HUDEP-2 (cell line): ENCODE measurements around the gene CYGB.
A peak's percentile ranks its signal among the peaks of the same experiment; 100 is the strongest.
"Not testable (repeated sequence)": the region's sequence is repeated elsewhere in the genome, so short reads cannot be mapped to it uniquely, and the experiment has no call there.

Source experiments
- DNase-seq, 76 experiments: peaks; one replicate each; lab custom pipeline; 2025; ENCODE audit not compliant: unreplicated experiment in 76 of 76; lab: John Stamatoyannopoulos, UW

The CYGB gene

GRCh38 chr17:76538941-76539570 lies 1.5 kb upstream of the CYGB start:
- DNase-seq, result no peak

GRCh38 chr17:76538281-76538931 lies 897 bp upstream of the CYGB start:
- DNase-seq, result no peak

- DNase-seq, result no peak
Measured at GRCh38 chr17:76537288-76537577, 276 bp downstream of the CYGB start.

GRCh38 chr17:76536511-76537287 lies 810 bp downstream of the CYGB start:
- DNase-seq, result no peak

- no peak for DNase-seq
Measured at GRCh38 chr17:76535788-76536510, 1.6 kb downstream of the CYGB start.

GRCh38 chr17:76534831-76535732 lies 2.4 kb downstream of the CYGB start:
- no peak for DNase-seq

GRCh38 chr17:76533640-76534359 lies 3.7 kb downstream of the CYGB start:
- DNase-seq, result not testable (repeated sequence)

- no peak for DNase-seq
Measured at GRCh38 chr17:76532072-76532651, 5.3 kb downstream of the CYGB start.

- DNase-seq, result no peak
Measured at GRCh38 chr17:76531486-76532038, 5.9 kb downstream of the CYGB start.

- no peak for DNase-seq
Measured at GRCh38 chr17:76530811-76531485, 6.6 kb downstream of the CYGB start.

GRCh38 chr17:76530095-76530723 lies 7.3 kb downstream of the CYGB start:
- DNase-seq, result no peak

- peak in 51 of 76 experiments; percentile 13 to 83 (median 52) for DNase-seq
Measured at GRCh38 chr17:76529224-76530094, 8.1 kb downstream of the CYGB start.

- DNase-seq, result peak in 60 of 76 experiments; percentile 13 to 83 (median 59)
Measured at GRCh38 chr17:76528528-76529223, 8.8 kb downstream of the CYGB start.

- DNase-seq, result no peak
Measured at GRCh38 chr17:76528156-76528527, 9.4 kb downstream of the CYGB start.

GRCh38 chr17:76527430-76528111 lies 9.9 kb downstream of the CYGB start:
- no peak for DNase-seq

- DNase-seq, result not testable (repeated sequence)
Measured at GRCh38 chr17:76527016-76527415, 10.5 kb downstream of the CYGB start.
